Activated CD4-positive, alpha-beta T cell treated with anti-CD3 and anti-CD28 coated beads, Interleukin-2, amount 50 U/mL, for 24 hours (primary cell): Measurements from ENCODE around the gene EDEM2.
"Not testable (repeated sequence)": the region's sequence is repeated elsewhere in the genome, so short reads cannot be mapped to it uniquely, and the experiment has no call there.

ENCODE experiments used
- DNase-seq, 2 donors: peaks; one replicate each; pipeline ENCODE4 v3.0.0-alpha.2; 2020; ENCODE audit warnings: low read depth in 1 of 2, low spot score in 1 of 2

Gene EDEM2, protein sequence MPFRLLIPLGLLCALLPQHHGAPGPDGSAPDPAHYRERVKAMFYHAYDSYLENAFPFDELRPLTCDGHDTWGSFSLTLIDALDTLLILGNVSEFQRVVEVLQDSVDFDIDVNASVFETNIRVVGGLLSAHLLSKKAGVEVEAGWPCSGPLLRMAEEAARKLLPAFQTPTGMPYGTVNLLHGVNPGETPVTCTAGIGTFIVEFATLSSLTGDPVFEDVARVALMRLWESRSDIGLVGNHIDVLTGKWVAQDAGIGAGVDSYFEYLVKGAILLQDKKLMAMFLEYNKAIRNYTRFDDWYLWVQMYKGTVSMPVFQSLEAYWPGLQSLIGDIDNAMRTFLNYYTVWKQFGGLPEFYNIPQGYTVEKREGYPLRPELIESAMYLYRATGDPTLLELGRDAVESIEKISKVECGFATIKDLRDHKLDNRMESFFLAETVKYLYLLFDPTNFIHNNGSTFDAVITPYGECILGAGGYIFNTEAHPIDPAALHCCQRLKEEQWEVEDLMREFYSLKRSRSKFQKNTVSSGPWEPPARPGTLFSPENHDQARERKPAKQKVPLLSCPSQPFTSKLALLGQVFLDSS

GRCh38 chr20:35146920-35147574 lies at the start of gene EDEM2:
Gene EDEM2 (minus strand): TSS chr20:35147336. CDS start chr20:35147258, 78 bp downstream.
- peak; percentile 79 to 87 for DNase-seq

DNA sequence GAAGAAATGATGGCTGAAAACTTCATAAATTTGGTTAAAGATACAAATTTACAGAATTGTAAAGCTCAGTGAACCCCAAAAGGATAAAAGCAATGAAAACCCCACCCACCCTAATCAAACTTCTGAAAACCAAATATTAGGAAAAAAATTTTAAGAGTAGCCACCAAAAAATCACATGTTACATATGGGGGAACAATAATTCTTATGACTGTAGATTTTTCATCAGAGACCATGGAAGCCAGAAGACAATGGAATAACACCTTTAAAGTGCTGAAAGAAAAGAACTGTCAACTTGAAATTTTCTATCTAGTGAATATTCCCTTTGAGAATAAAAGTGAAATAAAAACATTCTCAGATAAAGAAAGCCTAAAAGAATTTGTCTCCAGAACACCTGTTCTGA lies 49.2 kb upstream of the EDEM2 start:
- no peak for DNase-seq

DNA sequence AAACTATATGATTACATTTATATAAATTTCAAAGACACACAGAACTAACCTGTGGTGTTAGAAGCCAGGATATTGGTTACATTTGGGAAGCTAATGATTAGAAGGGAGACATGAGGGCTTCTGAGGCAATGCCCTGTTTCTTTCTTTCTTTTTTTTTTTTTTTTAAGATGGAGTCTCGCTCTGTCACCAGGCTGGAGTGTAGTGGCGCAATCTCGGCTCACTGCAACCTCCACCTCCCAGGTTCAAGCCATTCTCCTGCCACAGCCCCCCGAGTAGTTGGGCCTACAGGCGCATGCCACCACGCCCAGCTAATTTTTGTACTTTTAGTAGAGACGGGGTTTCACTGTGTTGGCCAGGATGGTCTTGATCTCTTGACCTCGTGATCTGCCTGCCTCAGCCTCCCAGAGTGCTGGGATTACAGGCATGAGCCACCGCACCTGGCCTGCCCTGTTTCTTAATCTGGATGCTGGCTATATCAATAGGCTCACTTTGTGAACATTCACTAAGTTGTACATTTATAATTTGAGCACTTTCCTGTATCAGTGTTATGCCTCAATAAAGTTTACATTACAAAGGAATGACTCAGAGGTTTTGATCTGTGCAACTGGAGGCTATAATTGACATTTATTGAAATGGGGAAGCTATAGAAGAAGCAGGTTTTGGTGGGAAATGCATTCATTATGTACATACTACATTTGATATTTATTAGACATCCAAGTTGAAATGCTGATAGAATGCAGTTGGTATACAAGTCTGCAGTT lies 46.1 kb upstream of the EDEM2 start:
- DNase-seq: not testable (repeated sequence)

GRCh38 chr20:35192118-35192872 lies 45.2 kb upstream of the EDEM2 start:
- no peak for DNase-seq

GRCh38 chr20:35191419-35192117 lies 44.4 kb upstream of the EDEM2 start:
- DNase-seq: no peak

DNA sequence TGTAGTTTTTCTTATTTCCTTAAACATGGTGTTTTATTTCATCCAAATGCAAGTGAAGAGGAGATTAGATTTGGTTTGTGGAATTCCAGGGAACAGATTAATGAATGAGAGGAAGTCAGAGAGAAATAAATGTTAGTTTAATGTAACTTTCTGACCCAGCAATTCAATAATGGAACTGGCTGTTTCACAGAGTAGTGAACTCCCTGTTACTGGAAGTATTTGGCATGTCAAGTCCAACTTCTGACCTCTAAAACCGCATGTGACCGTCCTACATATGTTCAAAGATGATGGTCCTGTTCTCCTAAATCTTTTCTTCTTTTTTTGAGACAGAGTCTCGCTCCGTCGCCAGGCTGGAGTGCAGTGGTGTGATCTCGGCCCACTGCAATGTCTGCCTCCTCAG lies 43.4 kb upstream of the EDEM2 start:
- DNase-seq: no peak

- not testable (repeated sequence) for DNase-seq
Observed at GRCh38 chr20:35189223-35189622, 42.1 kb upstream of the EDEM2 start.

DNA sequence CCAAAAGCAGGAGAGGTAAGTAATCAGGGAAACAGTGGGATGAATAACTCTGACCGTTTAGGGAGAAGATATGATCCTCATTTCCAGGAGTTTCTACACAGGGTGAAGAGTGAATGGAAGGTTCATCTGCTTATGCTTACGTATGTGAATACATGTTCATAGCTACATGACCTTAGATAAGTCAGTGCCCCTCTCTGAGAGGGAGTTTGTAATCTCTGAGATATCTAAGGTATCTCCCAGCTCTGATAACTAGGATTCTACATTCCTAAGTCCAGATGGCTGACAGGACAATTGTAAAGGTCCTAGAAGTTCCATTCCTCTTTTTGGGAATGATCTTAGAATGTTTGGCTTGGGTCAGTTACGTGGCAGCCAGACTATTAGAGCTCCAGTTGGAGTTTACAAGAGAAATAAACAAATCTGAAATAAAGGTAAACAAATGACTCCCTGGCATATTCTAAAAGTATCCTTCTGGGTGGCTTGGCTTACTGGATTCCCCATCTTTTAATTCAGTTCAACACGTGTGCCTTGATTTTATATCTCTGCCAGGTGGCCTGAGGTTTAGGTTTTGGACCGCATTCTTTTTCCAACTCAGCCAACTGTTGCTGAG lies 40.6 kb upstream of the EDEM2 start:
- DNase-seq: no peak

GRCh38 chr20:35186691-35187289 lies 39.7 kb upstream of the EDEM2 start:
- DNase-seq: not testable (repeated sequence)

DNA sequence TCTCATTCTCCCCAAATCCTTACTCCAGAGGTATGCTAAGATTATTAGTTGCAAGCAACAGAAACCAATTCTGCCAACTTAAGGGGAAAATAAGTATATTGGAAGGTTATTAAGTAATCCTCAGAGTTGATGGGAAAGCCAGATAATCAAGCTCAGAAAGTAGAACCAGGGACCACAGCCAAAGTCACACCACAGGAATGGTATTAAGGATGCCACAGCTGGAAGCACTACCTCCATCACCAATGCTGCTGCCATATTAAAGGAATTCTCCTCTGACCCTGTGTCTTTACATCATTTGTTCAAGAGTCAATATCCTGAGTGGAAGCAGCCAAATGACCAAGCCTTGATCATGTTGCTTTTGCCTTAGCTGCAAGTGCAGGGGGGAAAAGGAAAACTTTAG lies 34.6 kb upstream of the EDEM2 start:
- no peak for DNase-seq

DNA sequence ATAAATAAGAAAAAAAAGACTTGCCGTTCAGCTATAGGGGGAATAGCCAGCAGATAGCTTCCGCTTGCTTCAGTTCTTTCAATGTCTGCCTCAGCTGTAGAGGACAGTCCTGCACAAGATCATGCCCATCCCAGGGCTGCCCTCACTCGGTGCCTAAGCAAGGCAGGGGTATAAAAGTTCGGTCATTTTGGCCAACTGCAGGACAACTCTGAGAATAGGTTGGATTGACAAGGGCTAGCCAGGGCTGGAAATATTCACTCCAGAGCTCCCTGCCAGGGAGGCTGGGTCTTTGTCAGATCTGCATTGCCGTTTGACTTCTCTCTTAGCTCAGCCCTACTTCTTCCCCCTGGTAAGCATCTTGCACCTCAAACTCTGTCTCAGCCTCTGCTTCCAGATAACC lies 33.1 kb upstream of the EDEM2 start:
- no peak for DNase-seq

DNA sequence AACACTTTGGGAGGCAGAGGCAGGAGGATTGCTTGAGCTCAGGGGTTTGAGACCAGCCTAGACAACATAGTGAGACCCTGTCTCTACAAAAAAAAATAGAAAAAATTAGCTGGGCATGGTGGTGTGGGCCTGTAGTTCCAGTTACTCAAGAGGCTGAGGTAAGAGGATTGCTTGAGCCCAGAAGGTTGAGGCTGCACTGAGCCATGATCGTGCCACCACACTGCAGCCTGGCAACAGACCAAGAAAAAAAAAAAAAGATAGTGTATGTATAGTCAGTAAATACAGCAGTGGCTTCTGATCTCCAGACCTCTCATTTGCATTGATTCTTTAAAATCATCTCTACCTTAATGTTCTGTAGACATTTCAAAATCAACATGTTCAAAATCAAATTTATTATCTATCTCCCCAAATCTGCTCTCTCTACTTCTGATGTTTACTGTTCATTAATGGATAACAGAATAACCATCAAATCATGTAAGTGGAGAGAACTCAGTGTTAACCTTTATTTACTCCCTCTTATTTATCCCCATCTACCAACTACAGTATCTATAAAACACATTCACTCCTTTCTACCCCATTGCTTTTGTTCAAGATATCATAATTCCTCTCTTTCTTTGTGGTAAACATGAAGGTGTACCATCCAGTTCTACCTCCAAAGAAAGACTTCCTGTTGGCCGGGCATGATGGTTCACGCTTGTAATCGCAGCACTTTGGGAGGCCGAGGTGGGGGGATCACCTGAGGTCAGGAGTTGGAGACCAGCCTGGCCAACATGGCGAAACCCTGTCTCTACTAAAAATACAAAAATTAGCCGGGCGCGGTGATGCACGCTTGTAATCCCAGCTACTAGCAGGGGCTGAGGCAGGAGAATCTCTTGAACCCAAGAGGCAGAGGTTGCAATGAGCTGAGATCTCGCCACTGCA lies 32.4 kb upstream of the EDEM2 start:
- DNase-seq: no peak

GRCh38 chr20:35176132-35176531 lies 29.0 kb upstream of the EDEM2 start:
- no peak for DNase-seq

DNA sequence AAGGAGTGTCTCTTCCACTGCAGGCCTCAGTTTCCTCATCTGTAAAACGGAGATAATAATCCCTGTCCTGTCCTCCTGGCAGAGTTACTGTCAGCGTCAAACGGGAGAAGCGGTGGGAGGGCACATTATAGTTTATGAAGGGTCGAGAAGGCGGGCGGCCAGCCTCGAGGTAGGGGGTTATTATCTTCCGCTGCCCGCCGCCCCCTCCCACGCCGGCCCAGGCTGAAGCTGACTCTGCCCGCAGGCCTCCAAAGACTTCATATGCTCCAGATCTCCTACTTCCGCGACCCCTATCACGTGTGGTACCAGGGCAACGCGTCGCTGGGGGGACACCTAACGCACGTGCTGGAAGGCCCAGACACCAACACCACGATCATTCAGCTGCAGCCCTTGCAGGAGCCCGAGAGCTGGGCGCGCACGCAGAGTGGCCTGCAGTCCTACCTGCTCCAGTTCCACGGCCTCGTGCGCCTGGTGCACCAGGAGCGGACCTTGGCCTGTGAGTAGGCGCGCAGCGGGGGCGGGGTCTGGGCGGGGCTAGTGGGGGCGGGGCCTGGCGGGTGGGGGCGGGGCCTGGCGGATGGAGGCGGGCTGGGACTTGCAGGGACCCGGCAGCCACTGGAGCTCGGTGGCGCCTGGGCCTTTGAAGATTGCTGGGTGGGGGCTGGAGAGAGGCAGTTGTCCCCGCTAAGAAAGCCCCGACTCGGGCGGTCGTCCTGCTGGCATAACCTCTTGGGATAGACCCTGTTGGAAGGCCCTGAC lies 27.5 kb upstream of the EDEM2 start:
- DNase-seq: no peak

- no peak for DNase-seq
Observed at GRCh38 chr20:35173576-35174192, 26.5 kb upstream of the EDEM2 start.

DNA sequence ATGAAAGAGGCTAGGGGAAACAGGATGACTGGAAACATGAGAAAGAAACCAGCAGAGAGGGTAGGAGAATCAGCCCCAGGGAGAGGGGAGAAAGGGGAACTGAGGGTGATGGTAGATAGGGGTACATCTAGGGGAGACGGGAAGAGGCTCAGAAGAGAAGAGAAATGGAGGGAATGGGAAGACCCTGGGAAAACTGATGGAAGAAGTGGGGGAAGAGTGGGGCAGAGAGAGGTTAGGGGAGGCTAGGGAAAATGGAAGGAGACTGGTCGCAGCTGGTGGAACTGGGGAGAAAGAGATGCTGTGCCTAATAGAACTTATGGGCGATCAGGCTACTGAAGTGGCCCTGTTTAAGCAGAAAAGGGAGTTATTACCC lies 25.3 kb upstream of the EDEM2 start:
- DNase-seq: no peak

- DNase-seq: no peak
Observed at GRCh38 chr20:35171753-35172433, 24.8 kb upstream of the EDEM2 start, which contains the start of gene PROCR. Gene PROCR (plus strand): TSS chr20:35172072. CDS start chr20:35172155, 83 bp downstream.
